ENCODE results near the gene IL17B. TPM values are rescaled to one million over a fixed set of nuclear protein-coding genes. Genes with fewer than 3 reads are reported as not detected.
A peak's percentile ranks its signal among the peaks of the same experiment; 100 is the strongest.

Gene IL17B
- total RNA-seq, 1 donor from 2014 or later, result not detected

- Mint-ChIP-seq H3K9me3 (no peaks in the 10 kb centered on the region), H3K27ac (no peak overlapping the region), H3K4me1 (peaks cover 22% of the 10 kb centered on the region), H3K4me3 (no peak overlapping the region), H3K27me3 (ENCODE audit: low read depth) (no peaks in the 10 kb centered on the region), H3K36me3 (no peaks in the 10 kb centered on the region)
- DNase-seq (ENCODE audit: low spot score in 2 of 2, unreplicated experiment in 2 of 2), result no peak
- no peak for TF ChIP-seq CTCF (IDR thresholded peaks at IDR 0.05; ENCODE audit: unreplicated experiment)
Measured at GRCh38 chr5:149379818-149380374, 804 bp upstream of the IL17B start.

GRCh38 chr5:149378241-149378820 is 761 bp downstream of the IL17B start:
- no peak overlapping the region for H3K4me3 Mint-ChIP-seq
- no peak for DNase-seq (ENCODE audit: low spot score in 2 of 2, unreplicated experiment in 2 of 2)
- H3K9me3 Mint-ChIP-seq, result no peaks in the 10 kb centered on the region
- H3K27me3 Mint-ChIP-seq (ENCODE audit: low read depth), result no peaks in the 10 kb centered on the region
- H3K27ac Mint-ChIP-seq, result peak overlapping the region; percentile 66
- peaks cover 22% of the 10 kb centered on the region for H3K4me1 Mint-ChIP-seq
- no peaks in the 10 kb centered on the region for H3K36me3 Mint-ChIP-seq
- no peak for TF ChIP-seq CTCF (IDR thresholded peaks at IDR 0.05; ENCODE audit: unreplicated experiment)

- H3K4me1 Mint-ChIP-seq, result peaks cover 19% of the 10 kb centered on the region
- no peak overlapping the region for H3K4me3 Mint-ChIP-seq
- DNase-seq (ENCODE audit: low spot score in 2 of 2, unreplicated experiment in 2 of 2), result no peak
- no peak for TF ChIP-seq CTCF (IDR thresholded peaks at IDR 0.05; ENCODE audit: unreplicated experiment)
- H3K27me3 Mint-ChIP-seq (ENCODE audit: low read depth), result no peaks in the 10 kb centered on the region
- H3K9me3 Mint-ChIP-seq, result no peaks in the 10 kb centered on the region
- no peak overlapping the region for H3K27ac Mint-ChIP-seq
- no peaks in the 10 kb centered on the region for H3K36me3 Mint-ChIP-seq
Measured at GRCh38 chr5:149376711-149377447, 2.2 kb downstream of the IL17B start.

- Mint-ChIP-seq H3K27ac (no peak overlapping the region), H3K4me1 (peaks cover 13% of the 10 kb centered on the region), H3K4me3 (no peak overlapping the region), H3K27me3 (ENCODE audit: low read depth) (no peaks in the 10 kb centered on the region), H3K36me3 (no peaks in the 10 kb centered on the region), H3K9me3 (no peaks in the 10 kb centered on the region)
- no peak for DNase-seq (ENCODE audit: low spot score in 2 of 2, unreplicated experiment in 2 of 2)
- no peak for TF ChIP-seq CTCF (IDR thresholded peaks at IDR 0.05; ENCODE audit: unreplicated experiment)
Measured at GRCh38 chr5:149376104-149376503, 3.0 kb downstream of the IL17B start.

GRCh38 chr5:149375434-149375833 is 3.7 kb downstream of the IL17B start:
- H3K4me3 Mint-ChIP-seq, result no peak overlapping the region
- TF ChIP-seq CTCF (IDR thresholded peaks at IDR 0.05; ENCODE audit: unreplicated experiment), result no peak
- no peaks in the 10 kb centered on the region for H3K9me3 Mint-ChIP-seq
- no peaks in the 10 kb centered on the region for H3K36me3 Mint-ChIP-seq
- DNase-seq (ENCODE audit: low spot score in 2 of 2, unreplicated experiment in 2 of 2), result no peak
- H3K4me1 Mint-ChIP-seq, result peaks cover 14% of the 10 kb centered on the region
- H3K27ac Mint-ChIP-seq, result no peak overlapping the region
- H3K27me3 Mint-ChIP-seq (ENCODE audit: low read depth), result no peaks in the 10 kb centered on the region
